GM12874 (cell line): ENCODE data around the gene CNNM2.

ENCODE experiments used
- TF ChIP-seq, protein P1 (sequence below): IDR thresholded peaks from 2 replicates; pipeline ENCODE4 v1.5.1; 2011; ENCODE audit warnings: low read depth, mild to moderate bottlenecking, control low read depth, low read length, moderate library complexity; ENCODE audit not compliant: insufficient read depth

The CNNM2 gene

DNA sequence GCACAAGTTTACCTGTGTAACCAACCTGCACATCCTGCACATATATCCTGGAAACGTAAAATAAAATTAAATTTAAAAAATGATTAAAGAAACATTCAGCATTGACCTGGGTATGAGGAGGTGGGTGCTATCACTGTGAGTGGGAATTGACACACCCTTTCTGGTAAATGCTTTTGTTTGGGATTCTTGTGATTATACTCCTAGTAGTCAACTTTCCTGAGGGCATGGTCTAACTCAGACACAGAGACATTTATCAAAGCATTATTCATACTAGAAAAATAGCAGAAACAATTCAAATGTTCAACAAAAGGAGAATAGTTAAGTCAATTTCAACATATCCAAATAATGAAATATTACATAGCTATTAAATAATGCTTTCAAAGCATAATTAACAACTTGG is 44.2 kb downstream of the CNNM2 start:
- TF ChIP-seq, protein P1, sequence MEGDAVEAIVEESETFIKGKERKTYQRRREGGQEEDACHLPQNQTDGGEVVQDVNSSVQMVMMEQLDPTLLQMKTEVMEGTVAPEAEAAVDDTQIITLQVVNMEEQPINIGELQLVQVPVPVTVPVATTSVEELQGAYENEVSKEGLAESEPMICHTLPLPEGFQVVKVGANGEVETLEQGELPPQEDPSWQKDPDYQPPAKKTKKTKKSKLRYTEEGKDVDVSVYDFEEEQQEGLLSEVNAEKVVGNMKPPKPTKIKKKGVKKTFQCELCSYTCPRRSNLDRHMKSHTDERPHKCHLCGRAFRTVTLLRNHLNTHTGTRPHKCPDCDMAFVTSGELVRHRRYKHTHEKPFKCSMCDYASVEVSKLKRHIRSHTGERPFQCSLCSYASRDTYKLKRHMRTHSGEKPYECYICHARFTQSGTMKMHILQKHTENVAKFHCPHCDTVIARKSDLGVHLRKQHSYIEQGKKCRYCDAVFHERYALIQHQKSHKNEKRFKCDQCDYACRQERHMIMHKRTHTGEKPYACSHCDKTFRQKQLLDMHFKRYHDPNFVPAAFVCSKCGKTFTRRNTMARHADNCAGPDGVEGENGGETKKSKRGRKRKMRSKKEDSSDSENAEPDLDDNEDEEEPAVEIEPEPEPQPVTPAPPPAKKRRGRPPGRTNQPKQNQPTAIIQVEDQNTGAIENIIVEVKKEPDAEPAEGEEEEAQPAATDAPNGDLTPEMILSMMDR: no peak

DNA sequence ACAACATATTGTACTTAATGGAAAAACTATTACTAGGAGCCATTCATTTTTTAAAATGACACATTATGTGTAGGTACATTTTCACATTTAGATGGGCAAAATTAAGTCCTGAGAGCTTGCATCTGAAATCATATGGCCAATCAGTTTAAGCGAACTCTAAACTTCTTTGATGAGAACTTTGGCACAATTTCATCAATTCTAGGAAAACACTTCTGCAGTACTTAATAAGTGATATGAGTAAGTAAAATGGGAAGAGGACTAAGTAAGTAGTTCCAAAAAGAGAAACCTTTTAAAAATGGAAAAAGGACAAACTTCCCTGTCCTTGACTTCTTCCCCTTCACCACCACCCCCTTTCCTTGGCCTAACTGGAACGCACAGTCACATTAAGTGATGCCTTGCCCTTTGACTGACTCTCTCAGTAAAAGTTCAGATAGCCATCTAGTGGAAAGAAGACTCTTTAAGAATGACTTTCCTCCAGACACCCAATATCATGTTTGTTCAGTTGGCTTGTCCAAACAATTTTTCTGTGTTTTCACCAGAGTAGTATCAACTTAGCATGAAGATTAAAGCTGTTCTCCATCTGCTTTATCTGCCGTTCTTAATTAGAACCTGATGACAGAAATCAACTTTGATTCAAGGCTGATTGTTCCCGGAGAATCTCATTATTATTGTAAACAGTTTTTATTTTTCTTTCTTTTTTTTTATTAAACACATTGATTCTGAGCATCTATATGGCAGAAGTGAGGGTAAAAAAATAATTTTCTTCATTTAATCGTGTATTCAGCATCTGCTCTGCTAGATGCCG is 45.1 kb downstream of the CNNM2 start:
- TF ChIP-seq, protein P1: no peak

DNA sequence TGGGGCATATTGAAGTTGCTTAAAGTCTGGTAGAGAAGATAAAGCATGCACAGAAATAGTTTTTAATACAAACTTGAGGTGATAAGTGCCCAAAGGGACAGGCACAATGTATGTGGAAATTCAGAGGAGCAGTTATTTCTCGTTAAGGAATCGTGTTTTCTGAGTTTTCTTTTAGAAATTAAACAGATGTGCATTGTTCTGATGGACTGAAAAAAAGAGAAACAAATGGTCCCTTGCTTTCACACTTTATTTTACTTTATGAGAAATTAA is 45.6 kb downstream of the CNNM2 start:
- TF ChIP-seq, protein P1: no peak

DNA sequence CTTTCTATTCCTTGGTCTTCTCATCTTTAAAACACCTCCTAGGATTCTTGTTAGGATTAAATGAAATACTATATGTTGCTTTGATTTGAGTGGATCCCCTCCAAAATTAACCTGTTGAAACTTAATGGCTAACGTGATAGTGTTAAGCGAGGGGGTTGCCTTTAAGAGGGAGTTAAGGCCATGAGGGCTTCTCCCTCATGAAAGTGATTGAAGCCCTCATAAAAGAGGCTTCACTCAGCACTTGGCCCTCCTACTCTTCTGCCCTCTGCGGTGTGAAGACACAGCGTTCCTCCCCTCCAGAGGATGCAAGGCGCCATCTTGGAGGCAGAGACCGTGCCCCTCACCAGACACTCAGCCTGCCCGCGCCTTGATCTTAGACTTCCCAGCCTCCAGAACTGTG is 46.6 kb downstream of the CNNM2 start:
- TF ChIP-seq, protein P1: no peak

DNA sequence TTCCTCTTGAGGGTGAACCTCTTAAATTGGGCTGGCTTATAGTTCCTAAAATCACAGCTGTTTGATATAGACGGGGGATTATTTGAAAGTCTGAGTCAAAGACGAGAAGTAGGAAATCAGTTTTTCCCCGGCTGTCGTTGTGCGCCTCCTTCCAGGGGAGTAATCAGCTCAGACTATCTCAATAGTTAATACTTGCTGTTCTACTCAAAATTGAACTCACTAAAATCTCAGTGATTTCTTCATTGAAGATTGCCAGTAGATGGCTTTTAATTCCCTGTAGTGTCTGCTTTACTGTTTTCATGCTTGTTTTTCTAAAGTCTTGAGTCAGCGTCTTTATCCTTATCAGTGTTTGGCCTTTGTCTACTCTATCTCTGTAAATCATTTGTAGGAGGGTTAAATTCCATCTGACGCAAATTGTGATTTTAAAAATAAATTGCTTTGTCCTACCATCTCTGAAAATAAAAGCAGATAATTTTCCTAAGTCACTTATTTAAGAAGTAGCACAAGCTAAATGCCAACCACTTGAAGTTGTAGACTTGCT is 47.3 kb downstream of the CNNM2 start:
- TF ChIP-seq, protein P1: no peak

DNA sequence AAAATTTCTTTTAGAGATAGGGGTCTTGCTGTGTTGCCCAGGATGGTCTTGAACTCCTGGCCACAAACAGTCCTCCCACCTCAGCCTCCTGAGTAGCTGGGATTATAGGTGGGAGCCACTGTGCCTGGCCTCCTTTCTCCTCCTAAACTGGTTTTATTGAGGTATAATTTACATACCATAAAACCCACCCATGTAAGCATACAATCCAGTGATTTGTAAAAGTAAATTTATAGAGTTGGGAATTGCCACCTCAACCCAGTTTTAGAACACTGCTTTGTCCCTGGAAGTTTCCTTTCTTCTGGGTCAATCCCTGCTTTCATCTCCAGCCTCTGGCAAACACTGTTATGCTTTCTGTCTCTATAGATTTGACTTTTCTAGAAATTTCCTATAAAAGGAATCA is 49.0 kb downstream of the CNNM2 start:
- TF ChIP-seq, protein P1: no peak

DNA sequence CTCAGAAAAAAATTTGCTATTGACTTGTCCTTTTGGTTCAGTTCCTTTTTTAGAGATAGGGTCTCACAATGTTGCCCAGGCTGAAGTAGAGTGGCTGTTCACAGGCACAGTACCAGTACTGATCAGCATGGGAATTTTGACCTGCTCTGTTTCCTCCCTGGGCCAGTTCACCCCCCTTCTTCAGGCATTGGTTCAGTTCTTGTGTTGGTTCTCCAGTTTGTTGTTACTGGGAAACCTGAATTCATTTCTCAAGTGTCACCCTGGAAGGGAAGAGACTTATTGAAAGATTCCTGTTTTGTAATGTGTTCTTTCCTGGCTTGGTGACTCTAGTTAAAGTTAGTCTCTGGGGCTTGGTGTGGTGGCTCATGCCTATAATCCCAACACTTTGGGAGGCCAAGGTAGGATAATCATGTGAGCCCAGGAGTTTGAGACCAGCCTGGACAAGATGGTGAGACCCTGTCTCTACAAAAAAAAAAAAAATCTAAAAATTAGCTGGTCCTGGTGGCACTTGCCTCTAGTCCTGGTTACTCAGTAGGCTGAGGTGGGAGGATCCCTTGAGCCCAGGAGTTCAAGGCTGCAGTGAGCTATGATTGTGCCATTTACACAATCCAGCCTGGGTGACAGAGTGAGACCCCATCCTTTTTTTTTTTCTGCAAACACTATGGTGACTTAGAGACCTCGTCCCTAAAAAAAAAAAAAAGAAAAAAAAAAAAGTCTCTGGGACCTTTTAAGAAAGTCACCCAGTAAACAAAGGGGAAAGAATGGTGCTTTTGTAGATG is 52.7 kb downstream of the CNNM2 start:
- TF ChIP-seq, protein P1: no peak
